ENCODE measurements around the gene SPRR4. TPM values are rescaled to one million over a fixed set of nuclear protein-coding genes. Genes with fewer than 3 reads are reported as not detected.
"Not testable (repeated sequence)": the region's sequence is repeated elsewhere in the genome, so short reads cannot be mapped to it uniquely, and the experiment has no call there.

Gene SPRR4
- total and polyA plus RNA-seq, 2 donors (not counting 1 experiment from before 2014, with no cell fraction given), result not detected

GRCh38 chr1:153001382-153001781 lies 30.9 kb downstream of the SPRR4 start, which contains the start of gene SPRR3:
SPRR3 (plus strand) TSS chr1:153001749; CDS start chr1:153003021, 1,272 bp downstream.
- H2AFZ ChIP-seq (ENCODE audit: insufficient read depth, low read depth, low read length, poor library complexity, severe bottlenecking), result no peak within 1 kb of the TSS
- H3K4me2 ChIP-seq (replicated peaks; ENCODE audit: low read depth, low read length, poor library complexity, severe bottlenecking), result no peak within 1 kb of the TSS
- intact Hi-C loops (cut with micrococcal nuclease), result no loop called here
- ChIA-PET CTCF (interaction anchor here (0.5 kb wide), 1 partner anchor 89 kb away, joined by 3 read pairs; no protein-coding TSS in a partner anchor), POLR2A (no interaction called here)
- H3K9me3 Mint-ChIP-seq (ENCODE audit: insufficient read depth), result no peaks in the 10 kb centered on the region
- no peaks in the 10 kb centered on the region for H3K4me1 ChIP-seq (ENCODE audit: control insufficient read depth in 2 of 2, insufficient read depth in 2 of 2, low read length in 2 of 2)
- DNase-seq (no peak), ATAC-seq (ENCODE audit: low read depth) (no peak)
- no peak within 1 kb of the TSS for H3K27ac Mint-ChIP-seq
- no peaks in the 10 kb centered on the region for H3K36me3 ChIP-seq (replicated peaks in 1 of 2; ENCODE audit: control extremely low read depth in 1 of 2, control insufficient read depth in 1 of 2, extremely low read depth in 1 of 2, insufficient read depth in 2 of 2, low read length in 1 of 2)
- no peaks in the 10 kb centered on the region for H3K9me3 ChIP-seq (ENCODE audit: control extremely low read depth in 1 of 3, control insufficient read depth in 2 of 3, insufficient read depth in 1 of 3, low read length in 2 of 3)
- H3K79me2 ChIP-seq (ENCODE audit: control insufficient read depth, insufficient read depth, low read length), result no peaks in the 10 kb centered on the region
- no peak within 1 kb of the TSS for H3K4me3 ChIP-seq (ENCODE audit: control extremely low read depth in 1 of 5, extremely low read depth in 1 of 5, insufficient read depth in 1 of 5, low read depth in 2 of 5, low read length in 4 of 5)
- H3K4me3 Mint-ChIP-seq, result no peak within 1 kb of the TSS
- peaks cover 28% of the 10 kb centered on the region for H3K27me3 Mint-ChIP-seq
- no CpG with 5 or more reads among the region's 2 CpGs for whole genome bisulfite sequencing (ENCODE audit: insufficient coverage)
- peaks cover 0 to 7% (median 0%) of the 10 kb centered on the region in 4 experiments for H3K27me3 ChIP-seq (replicated peaks in 1 of 4; ENCODE audit: control extremely low read depth in 1 of 4, control insufficient read depth in 3 of 4, insufficient read depth in 4 of 4, low read length in 3 of 4)
- H3K27ac ChIP-seq (ENCODE audit: low read length in 2 of 2), result no peak within 1 kb of the TSS
- H3K9ac ChIP-seq (ENCODE audit: low read length), result no peak within 1 kb of the TSS
- no peaks in the 10 kb centered on the region for H4K20me1 ChIP-seq (ENCODE audit: control insufficient read depth, insufficient read depth, low read length, poor library complexity, severe bottlenecking)
- H3K4me1 Mint-ChIP-seq, result no peaks in the 10 kb centered on the region
- TF ChIP-seq, protein P1, sequence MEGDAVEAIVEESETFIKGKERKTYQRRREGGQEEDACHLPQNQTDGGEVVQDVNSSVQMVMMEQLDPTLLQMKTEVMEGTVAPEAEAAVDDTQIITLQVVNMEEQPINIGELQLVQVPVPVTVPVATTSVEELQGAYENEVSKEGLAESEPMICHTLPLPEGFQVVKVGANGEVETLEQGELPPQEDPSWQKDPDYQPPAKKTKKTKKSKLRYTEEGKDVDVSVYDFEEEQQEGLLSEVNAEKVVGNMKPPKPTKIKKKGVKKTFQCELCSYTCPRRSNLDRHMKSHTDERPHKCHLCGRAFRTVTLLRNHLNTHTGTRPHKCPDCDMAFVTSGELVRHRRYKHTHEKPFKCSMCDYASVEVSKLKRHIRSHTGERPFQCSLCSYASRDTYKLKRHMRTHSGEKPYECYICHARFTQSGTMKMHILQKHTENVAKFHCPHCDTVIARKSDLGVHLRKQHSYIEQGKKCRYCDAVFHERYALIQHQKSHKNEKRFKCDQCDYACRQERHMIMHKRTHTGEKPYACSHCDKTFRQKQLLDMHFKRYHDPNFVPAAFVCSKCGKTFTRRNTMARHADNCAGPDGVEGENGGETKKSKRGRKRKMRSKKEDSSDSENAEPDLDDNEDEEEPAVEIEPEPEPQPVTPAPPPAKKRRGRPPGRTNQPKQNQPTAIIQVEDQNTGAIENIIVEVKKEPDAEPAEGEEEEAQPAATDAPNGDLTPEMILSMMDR (IDR thresholded peaks at IDR 0.05), result no peak
- no peak for TF ChIP-seq EZH2 (IDR thresholded peaks at IDR 0.05; ENCODE audit: borderline replicate concordance, insufficient read depth, low read depth, low read length, poor library complexity, severe bottlenecking)

DNA sequence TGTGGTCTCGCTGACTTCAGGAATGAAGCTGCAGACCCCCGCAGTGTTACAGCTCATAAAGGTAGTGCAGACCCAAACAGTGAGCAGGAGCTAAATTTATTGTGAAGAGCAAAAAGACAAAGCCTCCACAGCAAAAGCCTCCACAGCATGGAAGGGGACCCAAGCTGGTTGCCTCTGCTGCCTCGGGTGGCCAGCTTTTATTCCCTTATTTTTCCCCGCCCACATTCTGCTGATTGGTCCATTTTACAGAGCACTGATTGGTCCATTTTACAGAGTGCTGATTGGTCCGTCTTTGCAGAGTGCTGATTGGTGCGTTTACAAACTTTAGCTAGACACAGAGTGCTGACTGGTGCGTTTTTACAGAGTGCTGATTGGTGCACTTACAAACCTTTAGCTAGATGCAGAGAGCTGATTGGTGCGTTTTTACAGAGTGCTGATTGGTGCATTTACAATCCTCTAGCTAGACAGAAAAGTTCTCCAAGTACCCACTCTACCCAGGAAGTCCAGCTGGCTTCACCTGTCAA lies 40.8 kb downstream of the SPRR4 start:
- H3K36me3 ChIP-seq (replicated peaks in 1 of 2; ENCODE audit: control extremely low read depth in 1 of 2, control insufficient read depth in 1 of 2, extremely low read depth in 1 of 2, insufficient read depth in 2 of 2, low read length in 1 of 2); CTCF ChIA-PET; DNase-seq; H3K27ac Mint-ChIP-seq; H3K4me1 ChIP-seq (ENCODE audit: control insufficient read depth in 2 of 2, insufficient read depth in 2 of 2, low read length in 2 of 2); H3K9me3 Mint-ChIP-seq (ENCODE audit: insufficient read depth); H2AFZ ChIP-seq (ENCODE audit: insufficient read depth, low read depth, low read length, poor library complexity, severe bottlenecking); H3K27me3 ChIP-seq (replicated peaks in 1 of 4; ENCODE audit: control extremely low read depth in 1 of 4, control insufficient read depth in 3 of 4, insufficient read depth in 4 of 4, low read length in 3 of 4); intact Hi-C loops (cut with micrococcal nuclease); ATAC-seq (ENCODE audit: low read depth); H3K4me2 ChIP-seq (replicated peaks; ENCODE audit: low read depth, low read length, poor library complexity, severe bottlenecking); H3K27ac ChIP-seq (ENCODE audit: low read length in 2 of 2); POLR2A ChIA-PET; H3K4me3 ChIP-seq (ENCODE audit: control extremely low read depth in 1 of 5, extremely low read depth in 1 of 5, insufficient read depth in 1 of 5, low read depth in 2 of 5, low read length in 4 of 5); H3K9me3 ChIP-seq (ENCODE audit: control extremely low read depth in 1 of 3, control insufficient read depth in 2 of 3, insufficient read depth in 1 of 3, low read length in 2 of 3); H3K79me2 ChIP-seq (ENCODE audit: control insufficient read depth, insufficient read depth, low read length); H3K4me3 Mint-ChIP-seq; H3K4me1 Mint-ChIP-seq; H4K20me1 ChIP-seq (ENCODE audit: control insufficient read depth, insufficient read depth, low read length, poor library complexity, severe bottlenecking); H3K9ac ChIP-seq (ENCODE audit: low read length): not testable (repeated sequence)
- WGBS (ENCODE audit: insufficient coverage), result 93% methylated on average over 6 of the region's 8 CpGs
- H3K27me3 Mint-ChIP-seq, result peaks cover 10% of the 10 kb centered on the region

- H3K4me1 ChIP-seq (ENCODE audit: control insufficient read depth in 2 of 2, insufficient read depth in 2 of 2, low read length in 2 of 2); DNase-seq; H3K4me3 Mint-ChIP-seq; H4K20me1 ChIP-seq (ENCODE audit: control insufficient read depth, insufficient read depth, low read length, poor library complexity, severe bottlenecking); intact Hi-C loops (cut with micrococcal nuclease); POLR2A ChIA-PET; H3K4me2 ChIP-seq (replicated peaks; ENCODE audit: low read depth, low read length, poor library complexity, severe bottlenecking); H3K36me3 ChIP-seq (replicated peaks in 1 of 2; ENCODE audit: control extremely low read depth in 1 of 2, control insufficient read depth in 1 of 2, extremely low read depth in 1 of 2, insufficient read depth in 2 of 2, low read length in 1 of 2); H3K4me1 Mint-ChIP-seq; H3K9me3 Mint-ChIP-seq (ENCODE audit: insufficient read depth); H3K27ac Mint-ChIP-seq; H3K79me2 ChIP-seq (ENCODE audit: control insufficient read depth, insufficient read depth, low read length); ATAC-seq (ENCODE audit: low read depth); H3K4me3 ChIP-seq (ENCODE audit: control extremely low read depth in 1 of 5, extremely low read depth in 1 of 5, insufficient read depth in 1 of 5, low read depth in 2 of 5, low read length in 4 of 5); H3K9ac ChIP-seq (ENCODE audit: low read length); H3K27ac ChIP-seq (ENCODE audit: low read length in 2 of 2); H2AFZ ChIP-seq (ENCODE audit: insufficient read depth, low read depth, low read length, poor library complexity, severe bottlenecking); H3K27me3 ChIP-seq (replicated peaks in 1 of 4; ENCODE audit: control extremely low read depth in 1 of 4, control insufficient read depth in 3 of 4, insufficient read depth in 4 of 4, low read length in 3 of 4): not testable (repeated sequence)
- CTCF ChIA-PET, result interaction anchor here (0.6 kb wide), 1 partner anchor 15 kb away, joined by 3 read pairs; no protein-coding TSS in a partner anchor
- 21% methylated on average over 2 of the region's 2 CpGs for WGBS (ENCODE audit: insufficient coverage)
- H3K27me3 Mint-ChIP-seq, result peaks cover 35% of the 10 kb centered on the region
- peaks cover 0 to 11% (median 0%) of the 10 kb centered on the region in 3 donors for H3K9me3 ChIP-seq (ENCODE audit: control extremely low read depth in 1 of 3, control insufficient read depth in 2 of 3, insufficient read depth in 1 of 3, low read length in 2 of 3)
Measured at GRCh38 chr1:153021829-153022228, 51.4 kb downstream of the SPRR4 start.

Measured in B cell (primary cell).